ENCODE data around the gene HOXA3.
A peak's percentile ranks its signal among the peaks of the same experiment; 100 is the strongest.

Gene HOXA3

GRCh38 chr7:27111042-27111750, 41.2 kb downstream of the HOXA3 start:
- Histone ChIP-seq H3K4me1 (ENCODE audit: control insufficient read depth, insufficient read depth, low read length) (peaks cover 14% of the 10 kb centered on the region; the same call in 1 of the 2 replicates), H3K9ac (ENCODE audit: low read depth, low read length) (no peak overlapping the region), H3K9me3 (ENCODE audit: control insufficient read depth, insufficient read depth, low read length) (no peaks in the 10 kb centered on the region), H3K27ac (ENCODE audit: low read depth, low read length) (no peak overlapping the region), H3K27me3 (ENCODE audit: control insufficient read depth, insufficient read depth, low read length) (peaks cover 99% of the 10 kb centered on the region), H3K36me3 (ENCODE audit: control insufficient read depth, insufficient read depth, low read length) (no peaks in the 10 kb centered on the region), H3K4me3 (ENCODE audit: low read depth, low read length) (no peak overlapping the region)

- H3K27ac ChIP-seq (ENCODE audit: low read depth, low read length): no peak overlapping the region
- H3K4me1 ChIP-seq (ENCODE audit: control insufficient read depth, insufficient read depth, low read length): peaks cover 16% of the 10 kb centered on the region; the same call in 1 of the 2 replicates
- peaks cover 99% of the 10 kb centered on the region for H3K27me3 ChIP-seq (ENCODE audit: control insufficient read depth, insufficient read depth, low read length)
- peak overlapping the region; percentile 48; the same call in 1 of the 2 replicates for H3K4me3 ChIP-seq (ENCODE audit: low read depth, low read length)
- no peaks in the 10 kb centered on the region for H3K36me3 ChIP-seq (ENCODE audit: control insufficient read depth, insufficient read depth, low read length)
- no peaks in the 10 kb centered on the region for H3K9me3 ChIP-seq (ENCODE audit: control insufficient read depth, insufficient read depth, low read length)
- H3K9ac ChIP-seq (ENCODE audit: low read depth, low read length): no peak overlapping the region
These were observed 42.0 kb downstream of the HOXA3 start for GRCh38 chr7:27110186-27111031.

- H3K27me3 ChIP-seq (ENCODE audit: control insufficient read depth, insufficient read depth, low read length): peaks cover 99% of the 10 kb centered on the region
- H3K27ac ChIP-seq (ENCODE audit: low read depth, low read length): no peak overlapping the region
- H3K4me3 ChIP-seq (ENCODE audit: low read depth, low read length): no peak overlapping the region
- H3K9ac ChIP-seq (ENCODE audit: low read depth, low read length): no peak overlapping the region
- H3K9me3 ChIP-seq (ENCODE audit: control insufficient read depth, insufficient read depth, low read length): no peaks in the 10 kb centered on the region
- peaks cover 12% of the 10 kb centered on the region; the same call in 1 of the 2 replicates for H3K4me1 ChIP-seq (ENCODE audit: control insufficient read depth, insufficient read depth, low read length)
- H3K36me3 ChIP-seq (ENCODE audit: control insufficient read depth, insufficient read depth, low read length): no peaks in the 10 kb centered on the region
These were observed 42.8 kb downstream of the HOXA3 start for GRCh38 chr7:27109466-27110185.

- Histone ChIP-seq H3K36me3 (ENCODE audit: control insufficient read depth, insufficient read depth, low read length) (no peaks in the 10 kb centered on the region), H3K9ac (ENCODE audit: low read depth, low read length) (no peak overlapping the region), H3K27me3 (ENCODE audit: control insufficient read depth, insufficient read depth, low read length) (peaks cover 100% of the 10 kb centered on the region), H3K9me3 (ENCODE audit: control insufficient read depth, insufficient read depth, low read length) (no peaks in the 10 kb centered on the region), H3K27ac (ENCODE audit: low read depth, low read length) (no peak overlapping the region), H3K4me3 (ENCODE audit: low read depth, low read length) (no peak overlapping the region), H3K4me1 (ENCODE audit: control insufficient read depth, insufficient read depth, low read length) (peaks cover 12% of the 10 kb centered on the region; the same call in 1 of the 2 replicates)
These were observed 43.8 kb downstream of the HOXA3 start for GRCh38 chr7:27108390-27109127.

GRCh38 chr7:27107391-27108381, 44.7 kb downstream of the HOXA3 start:
- H3K4me1 ChIP-seq (ENCODE audit: control insufficient read depth, insufficient read depth, low read length): peaks cover 12% of the 10 kb centered on the region; the same call in 1 of the 2 replicates
- H3K9ac ChIP-seq (ENCODE audit: low read depth, low read length): no peak overlapping the region
- H3K36me3 ChIP-seq (ENCODE audit: control insufficient read depth, insufficient read depth, low read length): no peaks in the 10 kb centered on the region
- H3K9me3 ChIP-seq (ENCODE audit: control insufficient read depth, insufficient read depth, low read length): no peaks in the 10 kb centered on the region
- no peak overlapping the region for H3K27ac ChIP-seq (ENCODE audit: low read depth, low read length)
- no peak overlapping the region for H3K4me3 ChIP-seq (ENCODE audit: low read depth, low read length)
- peaks cover 100% of the 10 kb centered on the region for H3K27me3 ChIP-seq (ENCODE audit: control insufficient read depth, insufficient read depth, low read length)

- no peak overlapping the region for H3K27ac ChIP-seq (ENCODE audit: low read depth, low read length)
- H3K4me1 ChIP-seq (ENCODE audit: control insufficient read depth, insufficient read depth, low read length): peaks cover 12% of the 10 kb centered on the region; the same call in 1 of the 2 replicates
- H3K9me3 ChIP-seq (ENCODE audit: control insufficient read depth, insufficient read depth, low read length): no peaks in the 10 kb centered on the region
- peaks cover 100% of the 10 kb centered on the region for H3K27me3 ChIP-seq (ENCODE audit: control insufficient read depth, insufficient read depth, low read length)
- H3K9ac ChIP-seq (ENCODE audit: low read depth, low read length): no peak overlapping the region
- H3K36me3 ChIP-seq (ENCODE audit: control insufficient read depth, insufficient read depth, low read length): no peaks in the 10 kb centered on the region
- H3K4me3 ChIP-seq (ENCODE audit: low read depth, low read length): no peak overlapping the region
These were observed 45.5 kb downstream of the HOXA3 start for GRCh38 chr7:27106901-27107240.

GRCh38 chr7:27106181-27106900, 46.0 kb downstream of the HOXA3 start:
- H3K9ac ChIP-seq (ENCODE audit: low read depth, low read length): no peak overlapping the region
- H3K4me1 ChIP-seq (ENCODE audit: control insufficient read depth, insufficient read depth, low read length): peaks cover 15% of the 10 kb centered on the region; the same call in 1 of the 2 replicates
- H3K36me3 ChIP-seq (ENCODE audit: control insufficient read depth, insufficient read depth, low read length): no peaks in the 10 kb centered on the region
- peaks cover 100% of the 10 kb centered on the region for H3K27me3 ChIP-seq (ENCODE audit: control insufficient read depth, insufficient read depth, low read length)
- no peak overlapping the region for H3K4me3 ChIP-seq (ENCODE audit: low read depth, low read length)
- H3K27ac ChIP-seq (ENCODE audit: low read depth, low read length): no peak overlapping the region
- no peaks in the 10 kb centered on the region for H3K9me3 ChIP-seq (ENCODE audit: control insufficient read depth, insufficient read depth, low read length)

- H3K27me3 ChIP-seq (ENCODE audit: control insufficient read depth, insufficient read depth, low read length): peaks cover 100% of the 10 kb centered on the region
- no peaks in the 10 kb centered on the region for H3K36me3 ChIP-seq (ENCODE audit: control insufficient read depth, insufficient read depth, low read length)
These were observed 46.9 kb downstream of the HOXA3 start for GRCh38 chr7:27105301-27106031.

More at GRCh38 chr7:27105301-27106031, 46.9 kb downstream of the HOXA3 start:
- H3K9me3 ChIP-seq (ENCODE audit: control insufficient read depth, insufficient read depth, low read length): no peaks in the 10 kb centered on the region
- no peak overlapping the region for H3K27ac ChIP-seq (ENCODE audit: low read depth, low read length)
- H3K9ac ChIP-seq (ENCODE audit: low read depth, low read length): no peak overlapping the region
- peaks cover 24% of the 10 kb centered on the region for H3K4me1 ChIP-seq (ENCODE audit: control insufficient read depth, insufficient read depth, low read length)
- no peak overlapping the region for H3K4me3 ChIP-seq (ENCODE audit: low read depth, low read length)

Data from HUES48 (cell line).